Activated CD8-positive, alpha-beta memory T cell treated with anti-CD3 and anti-CD28 coated beads, Interleukin-2, amount 10 ng/mL, durations not matched to agents 7 days and 5 days (primary cell): ENCODE measurements around the gene MAPK12. TPM values are rescaled to one million over a fixed set of nuclear protein-coding genes. Genes with fewer than 3 reads are reported as not detected.
A peak's percentile ranks its signal among the peaks of the same experiment; 100 is the strongest.

ENCODE experiments used
- ATAC-seq: fragments of 150-1000 bp; cut with Tn5 transposase; one replicate; pipeline ENCODE4 v1.10.0; 2021; ENCODE audit warnings: moderate library complexity
- CTCF ChIA-PET: fragments of 350-600 bp; sonication (Branson Sonifier 250); formaldehyde crosslinking; loops from one replicate; lab custom pipeline; 2021; ENCODE audit warnings: antibody characterized with exemption; lab: Charles Lee
- DNase-seq: peaks from one replicate; pipeline ENCODE4 v3.0.0-alpha.2; 2020
- H3K27ac Mint-ChIP-seq: one replicate; pipeline ENCODE4 v1.8.0; 2021; ENCODE audit warnings: mild to moderate bottlenecking, mixed read lengths
- H3K27me3 Mint-ChIP-seq: one replicate; pipeline ENCODE4 v1.8.0; 2021; ENCODE audit warnings: mixed read lengths
- H3K36me3 Mint-ChIP-seq: one replicate; pipeline ENCODE4 v1.8.0; 2021; ENCODE audit warnings: mild to moderate bottlenecking, mixed read lengths
- H3K4me1 Mint-ChIP-seq: one replicate; pipeline ENCODE4 v1.8.0; 2021; ENCODE audit warnings: mixed read lengths
- H3K4me3 Mint-ChIP-seq: one replicate; pipeline ENCODE4 v1.8.0; 2021; ENCODE audit warnings: mild to moderate bottlenecking, moderate library complexity, mixed read lengths
- H3K9me3 Mint-ChIP-seq: one replicate; pipeline ENCODE4 v1.8.0; 2022; ENCODE audit warnings: low read depth, mixed read lengths
- total RNA-seq, 2 experiments: library from RNA; stranded (reverse); gene quantifications; one replicate each; pipeline ENCODE4 v1.2.3, GENCODE V29; 2021

Gene MAPK12
- total RNA-seq, 2 experiments from 2014 or later = 13.9 to 15.8 TPM

GRCh38 chr22:50264946-50265669, 3.6 kb upstream of the MAPK12 start:
- no peak overlapping the region for H3K4me3 Mint-ChIP-seq

GRCh38 chr22:50264104-50264745, 2.7 kb upstream of the MAPK12 start:
- CTCF ChIA-PET = interaction anchor here (1.4 to 4.2 kb wide), 3 partner anchors 12 to 233 kb away, joined by 4 to 19 read pairs (median 6); no protein-coding TSS in a partner anchor
- Mint-ChIP-seq H3K36me3 (no peaks in the 10 kb centered on the region), H3K27me3 (peaks cover 6% of the 10 kb centered on the region), H3K9me3 (no peaks in the 10 kb centered on the region), H3K27ac (no peak overlapping the region), H3K4me3 (no peak overlapping the region), H3K4me1 (peaks cover 13% of the 10 kb centered on the region)
- no peak for DNase-seq
- ATAC-seq = no peak

More at GRCh38 chr22:50264946-50265669, 3.6 kb upstream of the MAPK12 start:
- no peak for DNase-seq
- no peak for ATAC-seq
- Mint-ChIP-seq H3K36me3 (no peaks in the 10 kb centered on the region), H3K9me3 (no peaks in the 10 kb centered on the region), H3K27ac (no peak overlapping the region), H3K27me3 (peaks cover 6% of the 10 kb centered on the region), H3K4me1 (peaks cover 14% of the 10 kb centered on the region)
- CTCF ChIA-PET = interaction anchor here (0.7 to 4.2 kb wide), 2 partner anchors 11 to 23 kb away, joined by 3 to 19 read pairs; no protein-coding TSS in a partner anchor

GRCh38 chr22:50262973-50263617, 1.6 kb upstream of the MAPK12 start:
- CTCF ChIA-PET = interaction anchor here (1.4 to 2.1 kb wide), 5 partner anchors 10 to 358 kb away, joined by 3 to 6 read pairs (median 4); no protein-coding TSS in a partner anchor
- Mint-ChIP-seq H3K9me3 (no peaks in the 10 kb centered on the region), H3K27me3 (peaks cover 6% of the 10 kb centered on the region), H3K4me3 (no peak overlapping the region), H3K4me1 (peaks cover 8% of the 10 kb centered on the region), H3K36me3 (no peaks in the 10 kb centered on the region), H3K27ac (no peak overlapping the region)
- no peak for DNase-seq
- ATAC-seq = no peak

GRCh38 chr22:50262460-50262911, 1.0 kb upstream of the MAPK12 start:
- CTCF ChIA-PET = interaction anchor here (0.8 to 2.1 kb wide), 8 partner anchors 10 to 358 kb away, joined by 3 to 8 read pairs (median 4); no protein-coding TSS in a partner anchor
- DNase-seq = no peak

GRCh38 chr22:50260801-50261614, 475 bp downstream of the MAPK12 start:
- Mint-ChIP-seq H3K27me3 (peaks cover 6% of the 10 kb centered on the region), H3K9me3 (no peaks in the 10 kb centered on the region), H3K36me3 (no peaks in the 10 kb centered on the region), H3K27ac (no peak overlapping the region), H3K4me3 (peak overlapping the region; percentile 20), H3K4me1 (peaks cover 6% of the 10 kb centered on the region)
- no peak for DNase-seq
- ATAC-seq = peak; percentile 55
- CTCF ChIA-PET = interaction anchor here (1.3 to 2.1 kb wide), 3 partner anchors 10 to 81 kb away, joined by 4 to 8 read pairs (median 5); partner anchors contain the start of gene HDAC10

More at GRCh38 chr22:50262460-50262911, 1.0 kb upstream of the MAPK12 start:
- no peak overlapping the region for H3K27ac Mint-ChIP-seq
- H3K9me3 Mint-ChIP-seq = no peaks in the 10 kb centered on the region
- H3K27me3 Mint-ChIP-seq = peaks cover 6% of the 10 kb centered on the region
- peak overlapping the region; percentile 46 for H3K4me3 Mint-ChIP-seq
- H3K36me3 Mint-ChIP-seq = no peaks in the 10 kb centered on the region
- no peak for ATAC-seq
- H3K4me1 Mint-ChIP-seq = peaks cover 6% of the 10 kb centered on the region

GRCh38 chr22:50260434-50260800, 1.1 kb downstream of the MAPK12 start:
- H3K27ac Mint-ChIP-seq = no peak overlapping the region

GRCh38 chr22:50259302-50259701, 2.2 kb downstream of the MAPK12 start:
- Mint-ChIP-seq H3K27ac (no peak overlapping the region), H3K9me3 (no peaks in the 10 kb centered on the region), H3K4me3 (no peak overlapping the region), H3K27me3 (peaks cover 6% of the 10 kb centered on the region), H3K36me3 (no peaks in the 10 kb centered on the region), H3K4me1 (peaks cover 6% of the 10 kb centered on the region)
- no peak for ATAC-seq
- no peak for DNase-seq
- CTCF ChIA-PET = interaction anchor here (1.2 to 1.5 kb wide), 2 partner anchors 13 to 239 kb away, joined by 5 read pairs; no protein-coding TSS in a partner anchor

More at GRCh38 chr22:50260434-50260800, 1.1 kb downstream of the MAPK12 start:
- H3K36me3 Mint-ChIP-seq = no peaks in the 10 kb centered on the region
- peaks cover 6% of the 10 kb centered on the region for H3K4me1 Mint-ChIP-seq
- DNase-seq (no peak), ATAC-seq (no peak)
- no peaks in the 10 kb centered on the region for H3K9me3 Mint-ChIP-seq
- H3K4me3 Mint-ChIP-seq = peak overlapping the region; percentile 20
- CTCF ChIA-PET = interaction anchor here (1.9 kb wide), 1 partner anchor 15 kb away, joined by 8 read pairs; no protein-coding TSS in a partner anchor
- H3K27me3 Mint-ChIP-seq = peaks cover 6% of the 10 kb centered on the region

- CTCF ChIA-PET = interaction anchor here (1.2 to 1.5 kb wide), 2 partner anchors 14 to 239 kb away, joined by 5 read pairs; no protein-coding TSS in a partner anchor
- peaks cover 6% of the 10 kb centered on the region for H3K27me3 Mint-ChIP-seq
- H3K36me3 Mint-ChIP-seq = no peaks in the 10 kb centered on the region
- no peak for DNase-seq
- H3K4me3 Mint-ChIP-seq = no peak overlapping the region
- ATAC-seq = no peak
- H3K9me3 Mint-ChIP-seq = no peaks in the 10 kb centered on the region
- H3K27ac Mint-ChIP-seq = no peak overlapping the region
- H3K4me1 Mint-ChIP-seq = peaks cover 6% of the 10 kb centered on the region
Measured at GRCh38 chr22:50258361-50259292, 2.9 kb downstream of the MAPK12 start.

- H3K9me3 Mint-ChIP-seq = no peaks in the 10 kb centered on the region
Measured at GRCh38 chr22:50257451-50258360, 3.8 kb downstream of the MAPK12 start.

GRCh38 chr22:50257041-50257440, 4.4 kb downstream of the MAPK12 start:
- DNase-seq (no peak), ATAC-seq (no peak)
- H3K36me3 Mint-ChIP-seq = no peaks in the 10 kb centered on the region
- H3K4me1 Mint-ChIP-seq = peaks cover 2% of the 10 kb centered on the region
- H3K4me3 Mint-ChIP-seq = no peak overlapping the region
- CTCF ChIA-PET = no interaction called here
- peaks cover 1% of the 10 kb centered on the region for H3K27me3 Mint-ChIP-seq
- H3K27ac Mint-ChIP-seq = no peak overlapping the region
- H3K9me3 Mint-ChIP-seq = no peaks in the 10 kb centered on the region

More at GRCh38 chr22:50257451-50258360, 3.8 kb downstream of the MAPK12 start:
- Mint-ChIP-seq H3K4me3 (no peak overlapping the region), H3K36me3 (no peaks in the 10 kb centered on the region), H3K27me3 (peaks cover 6% of the 10 kb centered on the region), H3K4me1 (peaks cover 6% of the 10 kb centered on the region), H3K27ac (no peak overlapping the region)
- CTCF ChIA-PET = no interaction called here
- ATAC-seq (no peak), DNase-seq (no peak)
